ENCODE measurements around the gene ELF1. TPM values are rescaled to one million over a fixed set of nuclear protein-coding genes. Genes with fewer than 3 reads are reported as not detected.

Gene ELF1
- total and polyA plus RNA-seq, 2 experiments from 2014 or later, result 39.4 to 91.1 TPM

- Histone ChIP-seq H3K4me3 (no peak overlapping the region), H3K27me3 (no peaks in the 10 kb centered on the region), H3K4me1 (ENCODE audit: insufficient read depth) (no peaks in the 10 kb centered on the region), H3K9me2 (replicated peaks; ENCODE audit: insufficient read depth) (no peaks in the 10 kb centered on the region), H3K36me3 (replicated peaks; ENCODE audit: insufficient read depth, low read depth) (no peaks in the 10 kb centered on the region), H3K27ac (no peak overlapping the region), H2AFZ (no peak overlapping the region), H3K4me2 (no peak overlapping the region), H4K20me1 (ENCODE audit: insufficient read depth, poor library complexity, severe bottlenecking) (peaks cover 58% of the 10 kb centered on the region), H3K79me2 (peaks cover 84% of the 10 kb centered on the region), H3K9me3 (ENCODE audit: low read depth) (no peaks in the 10 kb centered on the region)
- TF ChIP-seq EZH2 (IDR thresholded peaks at IDR 0.05; ENCODE audit: borderline replicate concordance), result no peak
- no peak for TF ChIP-seq CTCF (IDR thresholded peaks at IDR 0.05; ENCODE audit: poor library complexity)
- no peak for TF ChIP-seq EZH2phosphoT487 (IDR thresholded peaks at IDR 0.05; ENCODE audit: low read depth, severe bottlenecking, unreplicated experiment)
- 97% methylated on average over 3 of the region's 3 CpGs for WGBS (ENCODE audit: low lambda C conversion rate, missing lambda C conversion rate)
- no peak for DNase-seq (ENCODE audit: low spot score)
These were observed 58.4 kb downstream of the ELF1 start for GRCh38 chr13:40960716-40961115.

GRCh38 chr13:40958655-40959054, 60.5 kb downstream of the ELF1 start:
- DNase-seq (ENCODE audit: low spot score), result no peak

GRCh38 chr13:40946485-40946884, 72.6 kb downstream of the ELF1 start:
- Histone ChIP-seq H3K36me3 (replicated peaks; ENCODE audit: insufficient read depth, low read depth) (no peaks in the 10 kb centered on the region), H3K27me3 (no peaks in the 10 kb centered on the region), H2AFZ (no peak overlapping the region), H3K79me2 (peaks cover 49% of the 10 kb centered on the region), H3K9me3 (ENCODE audit: low read depth) (no peaks in the 10 kb centered on the region), H3K27ac (no peak overlapping the region), H3K4me2 (no peak overlapping the region), H3K4me1 (ENCODE audit: insufficient read depth) (no peaks in the 10 kb centered on the region), H3K9me2 (replicated peaks; ENCODE audit: insufficient read depth) (no peaks in the 10 kb centered on the region), H4K20me1 (ENCODE audit: insufficient read depth, poor library complexity, severe bottlenecking) (no peaks in the 10 kb centered on the region), H3K4me3 (no peak overlapping the region)
- 100% methylated on average over 1 of the region's 1 CpG for WGBS (ENCODE audit: low lambda C conversion rate, missing lambda C conversion rate)
- TF ChIP-seq EZH2 (IDR thresholded peaks at IDR 0.05; ENCODE audit: borderline replicate concordance), result no peak
- no peak for TF ChIP-seq EZH2phosphoT487 (IDR thresholded peaks at IDR 0.05; ENCODE audit: low read depth, severe bottlenecking, unreplicated experiment)
- TF ChIP-seq CTCF (IDR thresholded peaks at IDR 0.05; ENCODE audit: poor library complexity), result no peak
- no peak for DNase-seq (ENCODE audit: low spot score)

More at GRCh38 chr13:40958655-40959054, 60.5 kb downstream of the ELF1 start:
- 97% methylated on average over 5 of the region's 5 CpGs for WGBS (ENCODE audit: low lambda C conversion rate, missing lambda C conversion rate)
- Histone ChIP-seq H3K4me3 (no peak overlapping the region), H3K9me2 (replicated peaks; ENCODE audit: insufficient read depth) (no peaks in the 10 kb centered on the region), H3K27me3 (no peaks in the 10 kb centered on the region), H3K36me3 (replicated peaks; ENCODE audit: insufficient read depth, low read depth) (no peaks in the 10 kb centered on the region), H3K4me1 (ENCODE audit: insufficient read depth) (no peaks in the 10 kb centered on the region), H3K4me2 (no peak overlapping the region), H2AFZ (no peak overlapping the region), H3K27ac (no peak overlapping the region), H3K79me2 (peaks cover 69% of the 10 kb centered on the region), H3K9me3 (ENCODE audit: low read depth) (no peaks in the 10 kb centered on the region), H4K20me1 (ENCODE audit: insufficient read depth, poor library complexity, severe bottlenecking) (peaks cover 41% of the 10 kb centered on the region)
- TF ChIP-seq CTCF (IDR thresholded peaks at IDR 0.05; ENCODE audit: poor library complexity) (no peak), EZH2 (IDR thresholded peaks at IDR 0.05; ENCODE audit: borderline replicate concordance) (no peak), EZH2phosphoT487 (IDR thresholded peaks at IDR 0.05; ENCODE audit: low read depth, severe bottlenecking, unreplicated experiment) (no peak)

- peaks cover 50% of the 10 kb centered on the region for H3K79me2 ChIP-seq
- H3K4me1 ChIP-seq (ENCODE audit: insufficient read depth), result no peaks in the 10 kb centered on the region
- no peak for DNase-seq (ENCODE audit: low spot score)
- no peaks in the 10 kb centered on the region for H3K36me3 ChIP-seq (replicated peaks; ENCODE audit: insufficient read depth, low read depth)
- TF ChIP-seq EZH2 (IDR thresholded peaks at IDR 0.05; ENCODE audit: borderline replicate concordance) (no peak), EZH2phosphoT487 (IDR thresholded peaks at IDR 0.05; ENCODE audit: low read depth, severe bottlenecking, unreplicated experiment) (no peak), CTCF (IDR thresholded peaks at IDR 0.05; ENCODE audit: poor library complexity) (no peak)
- no peak overlapping the region for H2AFZ ChIP-seq
- no peaks in the 10 kb centered on the region for H3K9me2 ChIP-seq (replicated peaks; ENCODE audit: insufficient read depth)
- no peaks in the 10 kb centered on the region for H3K9me3 ChIP-seq (ENCODE audit: low read depth)
- H3K4me3 ChIP-seq, result no peak overlapping the region
- no peak overlapping the region for H3K27ac ChIP-seq
- H4K20me1 ChIP-seq (ENCODE audit: insufficient read depth, poor library complexity, severe bottlenecking), result peaks cover 3% of the 10 kb centered on the region
- no peak overlapping the region for H3K4me2 ChIP-seq
- H3K27me3 ChIP-seq, result no peaks in the 10 kb centered on the region
These were observed 76.0 kb downstream of the ELF1 start for GRCh38 chr13:40943073-40943472.
